Gastroesophageal sphincter (tissue), 3 donors: ENCODE results near the gene CRYGA.
"Not testable (repeated sequence)": the region's sequence is repeated elsewhere in the genome, so short reads cannot be mapped to it uniquely, and the experiment has no call there.

Source experiments
- CTCF ChIP-seq, 4 experiments: fragments of 200-600 bp in 2 of 4; fragments of 450-650 bp in 2 of 4; sonication (generic) in 1 of 4; IDR thresholded peaks; one replicate each; pipeline ENCODE4 v1.5.1; 2017 to 2019; ENCODE audit warnings: antibody characterized with exemption in 4 of 4, mild to moderate bottlenecking in 2 of 4, moderate library complexity in 2 of 4
- EP300 ChIP-seq: sonication (generic); formaldehyde crosslinking; IDR thresholded peaks from one replicate; pipeline ENCODE4 v1.6.1; 2017; ENCODE audit warnings: antibody characterized with exemption, mild to moderate bottlenecking
- POLR2A ChIP-seq, 2 donors: fragments of 450-650 bp; IDR thresholded peaks; one replicate each; pipeline ENCODE4 v1.6.1; 2017; ENCODE audit warnings: antibody characterized with exemption in 2 of 2, mild to moderate bottlenecking in 2 of 2, moderate library complexity in 1 of 2

GRCh38 chr2:208112273-208112745 lies 51.1 kb downstream of the CRYGA start:
- not testable (repeated sequence) for TF ChIP-seq CTCF (IDR thresholded peaks at IDR 0.05); POLR2A (IDR thresholded peaks at IDR 0.05); EP300
